ENCODE measurements around the gene RAB31. TPM values are rescaled to one million over a fixed set of nuclear protein-coding genes. Genes with fewer than 3 reads are reported as not detected.

Gene RAB31
- total and polyA plus RNA-seq, 2 of the 13 experiments (the other 11 are each of a cell fraction or from before 2014, with no cell fraction given), result 1.1 to 1.7 TPM

GRCh38 chr18:9869715-9870430 is 161.8 kb downstream of the RAB31 start (continued):
- no peak for TF ChIP-seq ZBTB37 (CRISPR knock-in tag; IDR thresholded peaks at IDR 0.05)
- TF ChIP-seq ZNF710 (CRISPR knock-in tag; IDR thresholded peaks at IDR 0.05; ENCODE audit: borderline replicate concordance), result 0 out of 2 replicates have a peak, but pooled peaks have one; percentile 31
- peak; percentile 95 for TF ChIP-seq ZNF124 (CRISPR knock-in tag; IDR thresholded peaks at IDR 0.05)
- no peak for TF ChIP-seq ZNF33B (CRISPR knock-in tag; IDR thresholded peaks at IDR 0.05)
- TF ChIP-seq AFF4 (CRISPR knock-in tag; IDR thresholded peaks at IDR 0.05), result no peak
- 0 out of 2 replicates have a peak, but pooled peaks have one; percentile 15 for TF ChIP-seq HNF1B (CRISPR knock-in tag; IDR thresholded peaks at IDR 0.05)
- TF ChIP-seq ZNF263 (CRISPR knock-in tag; IDR thresholded peaks at IDR 0.05), result no peak
- no peak for TF ChIP-seq ZNF556 (CRISPR knock-in tag; IDR thresholded peaks at IDR 0.05; ENCODE audit: borderline replicate concordance)
- TF ChIP-seq ARID3A (IDR thresholded peaks at IDR 0.05; ENCODE audit: low read depth, low read length), result peak; percentile 73
- no peak for TF ChIP-seq ARID2 (CRISPR knock-in tag; IDR thresholded peaks at IDR 0.05; ENCODE audit: borderline replicate concordance)
- peak; percentile 51 for TF ChIP-seq PATZ1 (CRISPR knock-in tag; IDR thresholded peaks at IDR 0.05)
- peak; percentile 90 for TF ChIP-seq ISL2 (CRISPR knock-in tag; IDR thresholded peaks at IDR 0.05)
- no peak for TF ChIP-seq ZFP90 (CRISPR knock-in tag; IDR thresholded peaks at IDR 0.05; ENCODE audit: borderline replicate concordance)
- no peak for TF ChIP-seq SALL2 (CRISPR knock-in tag; IDR thresholded peaks at IDR 0.05)
- TF ChIP-seq PLRG1 (conservative IDR thresholded peaks at IDR 0.05), result no peak
- no peak for TF ChIP-seq ZNF441 (CRISPR knock-in tag; IDR thresholded peaks at IDR 0.05; ENCODE audit: borderline replicate concordance)
